ENCODE results near the gene APBB2. TPM values are rescaled to one million over a fixed set of nuclear protein-coding genes. Genes with fewer than 3 reads are reported as not detected.
"Not testable (repeated sequence)": the region's sequence is repeated elsewhere in the genome, so short reads cannot be mapped to it uniquely, and the experiment has no call there.

Gene APBB2
- total and polyA plus RNA-seq, 10 of the 15 experiments (the other 5 are each of a cell fraction or from before 2014, with no cell fraction given) = 2.7 to 24.6 (median 19.0) TPM

GRCh38 chr4:40924096-40924792 lies 290.1 kb downstream of the APBB2 start (continued):
- TF ChIP-seq CTCF (IDR thresholded peaks at IDR 0.05 in 2 of 3, conservative IDR thresholded peaks at IDR 0.05 in 1 of 3; ENCODE audit: control insufficient read depth in 2 of 3, extremely low read depth in 1 of 3, insufficient read depth in 1 of 3, low read depth in 3 of 3, low read length in 3 of 3) (peak; percentile 76 to 95 (median 90)), RAD21 (IDR thresholded peaks at IDR 0.05; ENCODE audit: insufficient read depth, low read depth, low read length) (peak; percentile 57)

DNA sequence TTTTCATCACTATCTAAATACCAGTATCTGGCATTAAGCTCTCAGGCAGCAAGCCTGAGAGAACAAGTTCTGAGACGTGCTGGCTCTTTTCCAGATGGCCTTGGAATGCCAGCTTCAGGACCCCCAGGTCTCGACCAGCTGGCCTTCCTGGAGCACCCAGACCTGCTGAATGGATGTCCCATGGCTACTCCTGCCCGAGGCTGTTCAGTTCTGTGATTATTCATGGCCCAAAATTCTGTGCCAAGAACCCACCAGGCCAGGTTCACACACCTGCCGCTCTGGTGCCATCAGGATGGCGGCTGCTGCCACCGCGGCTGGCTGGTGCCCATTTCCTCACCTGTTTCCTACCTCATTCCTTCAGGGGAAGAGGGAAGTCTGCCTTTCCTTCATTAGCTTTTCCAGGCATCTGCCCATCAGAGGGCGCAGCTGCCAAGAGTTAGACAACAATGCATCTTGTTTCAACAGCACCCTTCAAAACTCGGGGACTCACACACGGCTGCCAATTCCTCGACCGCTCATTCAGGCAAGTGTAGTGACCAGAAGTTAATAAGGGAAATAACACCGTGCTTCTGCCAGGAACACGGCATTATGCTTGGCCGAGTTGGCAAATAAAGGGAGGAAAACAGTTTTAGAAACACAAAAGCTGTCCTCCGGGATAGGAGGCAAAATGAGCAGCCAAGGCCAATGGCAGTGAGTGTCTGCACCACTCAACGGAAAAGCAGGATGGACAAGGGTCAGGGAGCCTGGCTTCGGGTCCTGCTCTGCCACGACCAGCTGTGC lies 290.8 kb downstream of the APBB2 start:
- no peak overlapping the region for H3K4me3 ChIP-seq
- in situ Hi-C loops (cut with MboI) = loop anchor here (5.0 to 25.0 kb wide), 2 partner anchors 294 to 739 kb away; no protein-coding TSS in a partner anchor
- intact Hi-C loops (cut with micrococcal nuclease; ENCODE audit: unreplicated experiment) = no loop called here
- CTCF ChIA-PET = interaction anchor here (1.0 to 9.0 kb wide), 12 partner anchors 13 to 295 kb away, joined by 3 to 190 read pairs (median 29); partner anchors contain the start of gene APBB2
- SMC1A ChIA-PET (ENCODE audit: uncharacterized antibody, unreplicated experiment) = interaction anchor here (1.2 to 6.6 kb wide), 4 partner anchors 15 to 184 kb away, joined by 3 to 67 read pairs (median 8); no protein-coding TSS in a partner anchor
- TF ChIP-seq CTCF (IDR thresholded peaks at IDR 0.05 in 2 of 3, conservative IDR thresholded peaks at IDR 0.05 in 1 of 3; ENCODE audit: control insufficient read depth in 2 of 3, extremely low read depth in 1 of 3, insufficient read depth in 1 of 3, low read depth in 3 of 3, low read length in 3 of 3) (0 out of 6 replicates have a peak, but pooled peaks of 1 of the 3 experiments have one; percentile 0), HDAC2 (IDR thresholded peaks at IDR 0.05) (no peak)
- BruUV-seq (replicated peaks) = no TSS peak
- H2AFZ ChIP-seq (ENCODE audit: control insufficient read depth, low read depth, low read length) = no peak overlapping the region; the same call in 1 of the 2 replicates
- 79% methylated on average over 19 of the region's 19 CpGs for WGBS (ENCODE audit: insufficient coverage, insufficient replicate concordance, low lambda C conversion rate, missing lambda C conversion rate)
- ATAC-seq (no peak), FAIRE-seq (no peak), DNase-seq (ENCODE audit: low read depth, low spot score) (no peak)
- no peaks in the 10 kb centered on the region for H4K20me1 ChIP-seq (ENCODE audit: control insufficient read depth, insufficient read depth)
- H3K27me3 ChIP-seq (replicated peaks in 1 of 2; ENCODE audit: control insufficient read depth in 2 of 2, insufficient read depth in 2 of 2, low read length in 1 of 2) = no peaks in the 10 kb centered on the region
- H3K36me3 ChIP-seq (ENCODE audit: control insufficient read depth in 2 of 2, insufficient read depth in 2 of 2, low read length in 1 of 2) = no peaks in the 10 kb centered on the region
- H3K9me3 ChIP-seq (replicated peaks; ENCODE audit: control insufficient read depth, insufficient read depth, low read length) = no peaks in the 10 kb centered on the region
- H3K4me2 ChIP-seq (ENCODE audit: control insufficient read depth, insufficient read depth) = no peak overlapping the region
- RAD21 ChIA-PET (ENCODE audit: unreplicated experiment) = interaction anchor here (1.0 to 1.4 kb wide), 4 partner anchors 19 to 288 kb away, joined by 3 to 6 read pairs (median 5); no protein-coding TSS in a partner anchor
- no peaks in the 10 kb centered on the region for H3K4me1 ChIP-seq (ENCODE audit: control insufficient read depth, insufficient read depth, low read length)
- no peak overlapping the region for H3K27ac ChIP-seq (ENCODE audit: control insufficient read depth, insufficient read depth)
- no peaks in the 10 kb centered on the region for H3K79me2 ChIP-seq (ENCODE audit: control insufficient read depth, insufficient read depth, low read length)
- POLR2A ChIA-PET = interaction anchor here (0.7 to 0.8 kb wide), 2 partner anchors 13 to 189 kb away, joined by 3 read pairs; no protein-coding TSS in a partner anchor
- H3K9ac ChIP-seq (ENCODE audit: control insufficient read depth, insufficient read depth, low read length) = no peak overlapping the region

DNA sequence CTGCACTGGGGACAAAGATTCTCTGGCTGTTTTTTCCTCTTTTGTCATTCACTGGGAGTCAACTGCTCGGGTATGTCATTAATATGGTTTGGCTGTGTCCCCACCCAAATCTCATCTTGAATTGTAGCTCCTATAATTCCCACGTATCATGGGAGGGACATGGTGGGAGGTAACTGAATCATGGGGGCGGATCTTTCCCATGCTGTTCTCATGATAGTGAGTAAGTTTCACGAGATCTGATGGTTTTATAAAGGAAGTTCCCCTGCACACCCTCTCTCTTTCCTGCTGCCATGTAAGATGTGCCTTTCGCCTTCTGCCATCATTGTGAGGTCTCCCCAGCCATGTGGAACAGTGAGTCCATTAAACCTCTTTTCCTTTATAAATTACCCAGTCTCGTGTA lies 294.4 kb downstream of the APBB2 start:
- intact Hi-C loops (cut with micrococcal nuclease; ENCODE audit: unreplicated experiment); H3K36me3 ChIP-seq (ENCODE audit: control insufficient read depth in 2 of 2, insufficient read depth in 2 of 2, low read length in 1 of 2); POLR2A ChIA-PET; H3K4me3 ChIP-seq; DNase-seq (ENCODE audit: low read depth, low spot score); H3K9ac ChIP-seq (ENCODE audit: control insufficient read depth, insufficient read depth, low read length); H3K4me2 ChIP-seq (ENCODE audit: control insufficient read depth, insufficient read depth); H3K79me2 ChIP-seq (ENCODE audit: control insufficient read depth, insufficient read depth, low read length); ATAC-seq; BruUV-seq (replicated peaks); RAD21 ChIA-PET (ENCODE audit: unreplicated experiment); FAIRE-seq; SMC1A ChIA-PET (ENCODE audit: uncharacterized antibody, unreplicated experiment); H4K20me1 ChIP-seq (ENCODE audit: control insufficient read depth, insufficient read depth); H3K27me3 ChIP-seq (replicated peaks in 1 of 2; ENCODE audit: control insufficient read depth in 2 of 2, insufficient read depth in 2 of 2, low read length in 1 of 2); H3K27ac ChIP-seq (ENCODE audit: control insufficient read depth, insufficient read depth); H3K9me3 ChIP-seq (replicated peaks; ENCODE audit: control insufficient read depth, insufficient read depth, low read length); H2AFZ ChIP-seq (ENCODE audit: control insufficient read depth, low read depth, low read length); H3K4me1 ChIP-seq (ENCODE audit: control insufficient read depth, insufficient read depth, low read length): not testable (repeated sequence)
- in situ Hi-C loops (cut with MboI) = loop anchor here (5.0 to 25.0 kb wide), 2 partner anchors 297 to 742 kb away; no protein-coding TSS in a partner anchor
- 65% methylated on average over 6 of the region's 6 CpGs for WGBS (ENCODE audit: insufficient coverage, insufficient replicate concordance, low lambda C conversion rate, missing lambda C conversion rate)
- CTCF ChIA-PET = interaction anchor here (0.7 to 4.6 kb wide), 5 partner anchors 14 to 292 kb away, joined by 3 to 38 read pairs (median 4); no protein-coding TSS in a partner anchor
